ENCODE data around the gene FAM83G. TPM values are rescaled to one million over a fixed set of nuclear protein-coding genes. Genes with fewer than 3 reads are reported as not detected.

Gene FAM83G
- total RNA-seq, 1 experiment from 2014 or later, result 38.7 TPM

DNA sequence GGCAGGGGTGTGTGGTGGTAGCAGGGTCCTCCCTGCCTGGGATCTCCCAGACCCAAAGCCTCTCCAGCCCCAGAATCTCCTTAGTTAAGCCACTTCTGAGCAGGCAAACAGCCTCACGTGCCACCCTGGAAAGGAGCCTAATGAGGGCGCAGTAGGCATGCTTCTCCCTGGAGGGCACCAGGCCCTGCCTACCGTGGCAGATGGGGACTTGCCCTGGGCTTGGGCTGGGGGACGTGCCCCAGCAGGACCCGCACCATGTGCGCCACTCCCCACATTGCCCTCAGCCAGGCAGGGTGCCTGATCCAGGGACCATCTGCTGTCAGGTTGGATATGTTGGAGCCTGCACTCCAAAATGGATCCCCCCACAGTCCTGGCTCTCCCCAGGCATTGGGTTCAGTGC is 14.2 kb downstream of the FAM83G start:
- no peaks in the 10 kb centered on the region for H3K23me2 ChIP-seq (ENCODE audit: insufficient read length, low read depth, low read length, poor library complexity, severe bottlenecking)
- no peaks in the 10 kb centered on the region for H3K27me3 Mint-ChIP-seq (ENCODE audit: low read depth)
- WGBS (ENCODE audit: extremely low coverage, insufficient read length, low lambda C conversion rate), result no CpG with 5 or more reads among the region's 6 CpGs
- H2AK5ac ChIP-seq (ENCODE audit: insufficient read length, low read length), result no peak overlapping the region
- no peak overlapping the region for H3T11ph ChIP-seq (ENCODE audit: low read length)
- no peak overlapping the region for H2AFZ ChIP-seq (ENCODE audit: low read length)
- H4K8ac ChIP-seq (replicated peaks; ENCODE audit: insufficient read length, low read depth, low read length), result no peak overlapping the region
- H4K5ac ChIP-seq (ENCODE audit: insufficient read length, low read depth, low read length), result no peak overlapping the region
- H2BK5ac ChIP-seq (ENCODE audit: insufficient read length, low read length), result no peak overlapping the region
- H3K23ac ChIP-seq (ENCODE audit: insufficient read length, low read depth, low read length), result no peak overlapping the region
- no peak overlapping the region for H3K14ac ChIP-seq (ENCODE audit: insufficient read depth, low read length)
- no peak overlapping the region for H3K56ac ChIP-seq (ENCODE audit: insufficient read length, low read depth, low read length)
- H2BK15ac ChIP-seq (ENCODE audit: low read depth, low read length), result no peak overlapping the region
- no peak overlapping the region for H2BK20ac ChIP-seq (ENCODE audit: low read depth, low read length, poor library complexity, severe bottlenecking)
- no peaks in the 10 kb centered on the region for H3K9me3 ChIP-seq (ENCODE audit: control insufficient read depth, low read depth, low read length)
- H3K4me1 Mint-ChIP-seq, result peaks cover 3 to 7% of the 10 kb centered on the region in 2 experiments; a peak in 3 of 4 replicates
- no peak overlapping the region for H4K91ac ChIP-seq (ENCODE audit: insufficient read length, low read depth, low read length)
- H3K79me1 ChIP-seq (ENCODE audit: insufficient read depth, low read depth, low read length, poor library complexity, severe bottlenecking), result no peaks in the 10 kb centered on the region
- peaks cover 1% of the 10 kb centered on the region; the same call in 1 of the 2 replicates for H3K79me2 ChIP-seq (ENCODE audit: insufficient read depth, low read length)
- H2BK120ac ChIP-seq (ENCODE audit: low read depth, low read length, poor library complexity, severe bottlenecking), result no peak overlapping the region
- H3K27me3 ChIP-seq (ENCODE audit: insufficient read depth, low read length), result no peaks in the 10 kb centered on the region
- H3K18ac ChIP-seq (ENCODE audit: insufficient read length, low read depth, low read length), result no peak overlapping the region
- peaks cover 11 to 38% (median 31%) of the 10 kb centered on the region in 3 experiments for H3K36me3 Mint-ChIP-seq (ENCODE audit: insufficient read depth in 1 of 3, low read depth in 3 of 3)
- H2BK12ac ChIP-seq (ENCODE audit: insufficient read length, low read depth, low read length), result no peak overlapping the region
- H3K27ac Mint-ChIP-seq, result no peak overlapping the region
- TF ChIP-seq, protein P1, sequence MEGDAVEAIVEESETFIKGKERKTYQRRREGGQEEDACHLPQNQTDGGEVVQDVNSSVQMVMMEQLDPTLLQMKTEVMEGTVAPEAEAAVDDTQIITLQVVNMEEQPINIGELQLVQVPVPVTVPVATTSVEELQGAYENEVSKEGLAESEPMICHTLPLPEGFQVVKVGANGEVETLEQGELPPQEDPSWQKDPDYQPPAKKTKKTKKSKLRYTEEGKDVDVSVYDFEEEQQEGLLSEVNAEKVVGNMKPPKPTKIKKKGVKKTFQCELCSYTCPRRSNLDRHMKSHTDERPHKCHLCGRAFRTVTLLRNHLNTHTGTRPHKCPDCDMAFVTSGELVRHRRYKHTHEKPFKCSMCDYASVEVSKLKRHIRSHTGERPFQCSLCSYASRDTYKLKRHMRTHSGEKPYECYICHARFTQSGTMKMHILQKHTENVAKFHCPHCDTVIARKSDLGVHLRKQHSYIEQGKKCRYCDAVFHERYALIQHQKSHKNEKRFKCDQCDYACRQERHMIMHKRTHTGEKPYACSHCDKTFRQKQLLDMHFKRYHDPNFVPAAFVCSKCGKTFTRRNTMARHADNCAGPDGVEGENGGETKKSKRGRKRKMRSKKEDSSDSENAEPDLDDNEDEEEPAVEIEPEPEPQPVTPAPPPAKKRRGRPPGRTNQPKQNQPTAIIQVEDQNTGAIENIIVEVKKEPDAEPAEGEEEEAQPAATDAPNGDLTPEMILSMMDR (conservative IDR thresholded peaks at IDR 0.05), result no peak
- no peak overlapping the region for H3K27ac ChIP-seq (ENCODE audit: insufficient read length, low read depth, low read length)
- no peak overlapping the region for H3K4ac ChIP-seq (ENCODE audit: low read depth, low read length)
- no peak overlapping the region for H3K4me3 Mint-ChIP-seq
- H3K4me1 ChIP-seq (ENCODE audit: insufficient read depth, low read length), result no peaks in the 10 kb centered on the region
- no peaks in the 10 kb centered on the region for H4K20me1 ChIP-seq (ENCODE audit: control insufficient read depth, insufficient read depth, insufficient read length)
- DNase-seq, result no peak
- no peak overlapping the region for H3K9ac ChIP-seq (ENCODE audit: extremely low read depth, insufficient read length, low read length)
- no peak overlapping the region for H3K4me2 ChIP-seq (ENCODE audit: insufficient read depth, insufficient read length, low read length)
- peaks cover 1 to 4% of the 10 kb centered on the region in 2 experiments; a peak in 4 of 5 replicates for H3K9me3 Mint-ChIP-seq
